ENCODE data around the gene EFNA2.
A peak's percentile ranks its signal among the peaks of the same experiment; 100 is the strongest.

Gene EFNA2

DNA sequence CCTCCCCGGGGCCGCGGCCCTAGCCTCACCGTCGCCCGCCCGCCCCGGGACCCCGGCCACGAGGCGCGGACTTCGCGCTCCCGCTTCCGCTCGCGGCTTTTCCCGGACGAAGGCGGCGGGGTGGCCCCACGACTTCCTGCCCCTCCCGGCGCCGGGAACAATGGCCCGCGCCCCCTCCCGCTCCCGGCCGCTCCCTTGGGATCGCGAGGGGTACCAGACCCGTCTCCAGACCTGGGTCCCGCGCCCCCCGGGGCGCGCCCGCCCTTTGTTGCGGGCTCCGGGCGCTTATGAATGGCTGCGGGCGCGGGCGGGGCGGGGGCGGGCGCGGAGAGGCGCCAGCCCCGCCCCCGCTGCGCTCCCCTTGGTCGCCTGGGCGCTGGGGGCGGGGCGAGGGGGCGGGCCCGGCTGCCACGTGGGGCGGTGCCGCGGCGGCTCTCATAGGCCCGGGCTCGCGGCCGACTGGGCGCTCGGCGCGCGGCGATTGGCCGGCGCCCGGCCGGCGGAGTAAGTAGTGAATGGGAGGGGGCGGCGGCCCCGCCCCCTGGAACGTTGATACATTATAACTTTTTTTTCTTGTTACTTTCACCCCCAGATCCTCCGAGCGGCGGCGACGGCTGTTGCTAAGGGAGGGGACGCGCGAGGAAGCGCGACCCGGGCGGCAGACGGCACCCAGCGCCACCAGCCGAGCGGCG is 36.2 kb upstream of the EFNA2 start:
- peak; percentile 90 to 92 (median 92) for DNase-seq (ENCODE audit: low read depth in 3 of 3)

DNA sequence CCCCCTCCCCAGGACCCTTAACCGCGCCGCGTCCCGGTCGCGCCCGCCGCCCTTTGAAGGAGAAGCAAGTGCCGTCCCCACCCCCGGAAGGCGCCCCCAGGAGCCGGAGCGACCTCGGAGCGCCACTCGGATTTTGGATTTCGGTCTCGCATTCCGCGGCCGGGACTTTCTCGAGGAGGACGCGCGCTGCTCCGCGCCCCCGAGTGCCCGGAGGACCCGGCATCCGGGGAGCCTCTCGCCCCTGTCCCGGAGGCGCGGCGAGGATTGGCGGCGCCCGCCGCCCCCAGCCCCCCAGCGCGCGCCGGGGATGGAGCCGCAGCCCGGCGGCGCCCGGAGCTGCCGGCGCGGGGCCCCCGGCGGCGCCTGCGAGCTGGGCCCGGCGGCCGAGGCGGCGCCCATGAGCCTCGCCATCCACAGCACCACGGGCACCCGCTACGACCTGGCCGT is 35.7 kb upstream of the EFNA2 start:
- no peak for DNase-seq (ENCODE audit: low read depth in 3 of 3)

DNA sequence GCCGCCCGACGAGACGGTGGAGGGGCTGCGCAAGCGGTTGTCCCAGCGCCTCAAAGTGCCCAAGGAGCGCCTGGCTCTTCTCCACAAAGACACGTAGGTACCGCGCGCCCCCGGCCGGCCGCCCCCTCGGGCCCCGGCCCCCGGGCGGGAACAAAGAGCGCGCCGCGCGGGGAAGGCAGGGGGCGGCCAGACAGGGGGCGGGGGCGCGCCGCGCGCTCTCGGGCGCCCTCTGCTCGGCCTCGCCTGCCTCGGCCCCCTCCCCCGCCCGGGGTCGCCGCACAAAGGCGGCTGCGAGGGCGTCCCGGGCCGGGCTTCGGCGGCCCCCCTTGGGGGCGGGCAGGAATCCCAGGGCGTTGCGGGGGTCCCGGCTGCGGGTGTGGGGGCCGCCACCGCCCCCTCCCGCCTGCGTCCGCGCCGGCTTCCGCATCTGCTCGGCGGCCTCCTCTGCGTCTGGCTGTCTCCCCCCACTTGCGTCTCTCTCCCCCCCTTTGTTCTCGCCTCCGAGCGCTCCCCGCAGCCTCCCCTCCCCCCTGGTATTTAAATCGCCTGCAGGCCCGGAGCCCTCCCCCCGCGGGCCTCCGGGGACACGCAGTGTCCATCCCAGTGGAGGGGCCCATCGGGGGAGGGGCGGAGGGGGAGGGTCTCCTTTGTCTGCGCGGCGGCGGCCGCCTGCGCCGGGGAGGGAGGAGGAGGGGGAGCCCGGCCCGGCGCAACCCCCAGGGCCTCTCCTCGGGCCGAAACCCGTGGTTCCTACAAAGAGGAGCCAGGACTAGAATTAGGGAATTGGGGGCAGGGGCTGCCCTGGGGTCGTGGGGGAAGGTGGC is 35.0 kb upstream of the EFNA2 start:
- no peak for DNase-seq (ENCODE audit: low read depth in 3 of 3)

DNA sequence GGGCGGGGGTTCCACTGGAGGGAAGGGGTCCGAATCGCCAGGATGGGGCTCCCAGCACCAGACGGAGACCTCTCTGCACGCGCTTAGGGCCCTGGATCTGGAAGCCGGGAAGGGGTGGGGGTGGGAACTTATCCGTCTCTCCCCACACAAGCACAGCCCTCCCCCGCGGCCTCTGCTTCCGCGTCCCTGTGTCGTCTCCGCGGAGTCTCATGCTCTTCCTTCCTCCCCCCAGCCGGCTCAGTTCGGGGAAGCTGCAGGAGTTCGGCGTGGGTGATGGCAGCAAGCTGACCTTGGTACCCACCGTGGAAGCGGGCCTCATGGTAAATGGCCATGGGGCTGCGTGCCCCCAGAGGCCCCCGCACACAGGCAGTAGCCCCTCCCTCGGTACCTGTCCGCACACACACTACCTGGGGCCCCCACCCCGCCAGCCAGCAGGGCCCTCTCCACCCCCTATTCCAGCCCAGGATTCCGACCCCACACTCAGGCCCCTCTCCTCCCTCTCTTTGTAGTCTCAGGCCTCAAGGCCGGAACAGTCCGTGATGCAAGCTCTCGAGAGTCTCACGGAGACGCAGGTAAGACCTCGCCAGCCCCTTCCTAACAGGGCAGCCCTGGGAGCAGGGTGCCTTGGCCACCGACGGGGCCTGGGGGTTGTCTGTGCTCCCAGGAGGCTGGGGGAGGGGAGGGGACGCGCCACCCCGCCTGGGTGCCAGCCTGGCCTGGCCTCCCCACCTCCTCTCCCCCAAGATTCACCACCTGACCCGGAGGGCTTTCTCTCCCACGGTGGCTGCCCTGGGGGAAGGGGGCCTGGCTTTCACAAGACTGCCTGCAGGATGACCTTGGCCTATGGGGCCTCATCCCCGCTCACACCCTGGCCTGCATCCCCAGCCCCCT is 34.1 kb upstream of the EFNA2 start:
- DNase-seq (ENCODE audit: low read depth in 3 of 3) = peak in 1 of 3 donors; percentile 58

DNA sequence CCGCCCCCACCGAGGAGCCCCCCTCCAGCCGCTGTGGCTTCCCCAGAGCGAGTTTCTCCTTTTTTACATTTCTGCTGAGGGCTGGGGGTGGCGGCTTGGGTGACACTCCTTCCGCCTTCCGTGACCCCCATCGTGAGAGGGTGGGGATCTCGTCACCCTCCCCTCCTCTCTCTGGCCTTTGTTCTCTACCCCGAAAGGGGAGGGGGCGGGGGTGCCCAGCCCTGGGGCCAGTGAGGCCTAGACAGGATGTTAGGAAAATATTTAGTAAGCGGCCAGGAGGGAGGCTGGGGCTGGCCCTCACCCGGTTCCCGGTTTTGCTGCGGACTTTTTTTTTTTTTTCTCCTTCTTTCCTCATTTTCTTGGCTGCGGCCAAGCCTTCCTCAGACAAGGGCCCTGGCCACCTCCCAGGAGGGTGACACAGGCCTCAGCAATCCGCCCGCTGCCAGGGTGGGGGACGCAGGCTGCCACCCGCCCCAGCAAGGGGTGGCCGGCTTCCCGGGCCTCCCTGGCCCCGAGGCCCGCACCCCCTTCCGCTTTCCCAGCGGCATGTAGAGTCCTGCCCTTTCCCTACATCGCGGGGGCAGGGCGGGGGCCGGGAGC is 33.4 kb upstream of the EFNA2 start:
- no peak for DNase-seq (ENCODE audit: low read depth in 3 of 3)

DNA sequence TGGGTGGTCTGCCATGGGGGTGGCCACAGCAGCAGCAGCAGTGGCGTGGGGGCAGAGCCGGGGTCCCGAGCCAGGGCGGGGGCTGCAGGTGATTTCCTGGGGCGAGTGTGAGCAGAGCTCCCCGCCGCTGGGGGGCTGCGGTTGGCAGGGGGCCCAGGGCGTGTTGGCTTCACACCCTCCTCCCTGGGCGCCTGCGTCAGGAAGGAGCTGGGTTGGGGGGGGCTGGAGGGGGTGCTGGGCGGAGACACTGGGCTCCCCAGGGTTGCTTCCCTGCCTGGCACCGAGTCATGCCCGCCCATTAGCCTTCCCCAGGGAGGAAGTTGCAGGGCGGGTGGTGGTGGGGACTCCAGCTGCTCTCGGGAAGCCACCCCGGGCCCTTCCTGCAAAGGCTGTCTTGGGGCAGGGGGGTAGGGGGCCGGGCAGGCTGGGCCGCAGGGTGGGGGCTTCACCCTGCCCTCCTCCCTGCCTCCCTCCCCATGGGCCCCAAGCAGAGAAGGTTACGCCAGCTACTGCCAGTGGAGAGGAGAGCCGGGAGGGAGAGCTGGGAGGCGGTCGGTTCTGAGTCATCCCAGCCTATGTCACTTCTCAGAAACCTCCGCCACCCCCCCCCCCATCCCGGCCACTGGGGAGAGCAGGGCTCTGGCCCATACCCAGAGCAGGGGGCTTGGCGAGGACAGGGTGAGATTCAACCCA is 32.7 kb upstream of the EFNA2 start:
- DNase-seq (ENCODE audit: low read depth in 3 of 3) = peak; percentile 57 to 64 (median 63)

DNA sequence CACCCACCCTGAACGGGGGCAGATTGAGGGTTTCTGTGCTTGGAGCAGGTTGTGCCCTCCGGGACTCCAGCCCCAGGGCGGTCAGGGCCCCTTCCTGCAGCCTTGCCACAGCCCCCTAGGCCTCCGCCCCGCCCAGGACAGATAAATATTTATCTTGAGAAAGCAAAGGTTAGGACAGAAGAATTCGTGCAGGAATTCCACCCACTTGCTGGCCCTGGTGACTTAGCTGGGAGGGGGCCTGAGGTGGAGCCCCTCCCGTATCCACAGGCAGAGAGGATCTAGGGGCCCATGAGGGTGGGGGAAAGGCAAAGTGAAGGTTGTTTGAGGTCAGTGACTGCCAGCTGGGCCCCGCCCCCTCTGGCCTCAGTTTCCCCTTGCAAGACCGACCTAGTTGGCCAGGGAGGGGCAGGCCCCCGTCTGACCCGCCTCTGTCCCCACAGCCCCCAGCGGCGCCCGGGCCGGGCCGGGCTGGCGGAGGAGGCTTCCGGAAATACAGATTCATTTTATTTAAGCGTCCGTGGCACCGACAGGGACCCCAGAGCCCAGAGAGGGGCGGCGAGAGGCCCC is 32.1 kb upstream of the EFNA2 start:
- no peak for DNase-seq (ENCODE audit: low read depth in 3 of 3)

DNA sequence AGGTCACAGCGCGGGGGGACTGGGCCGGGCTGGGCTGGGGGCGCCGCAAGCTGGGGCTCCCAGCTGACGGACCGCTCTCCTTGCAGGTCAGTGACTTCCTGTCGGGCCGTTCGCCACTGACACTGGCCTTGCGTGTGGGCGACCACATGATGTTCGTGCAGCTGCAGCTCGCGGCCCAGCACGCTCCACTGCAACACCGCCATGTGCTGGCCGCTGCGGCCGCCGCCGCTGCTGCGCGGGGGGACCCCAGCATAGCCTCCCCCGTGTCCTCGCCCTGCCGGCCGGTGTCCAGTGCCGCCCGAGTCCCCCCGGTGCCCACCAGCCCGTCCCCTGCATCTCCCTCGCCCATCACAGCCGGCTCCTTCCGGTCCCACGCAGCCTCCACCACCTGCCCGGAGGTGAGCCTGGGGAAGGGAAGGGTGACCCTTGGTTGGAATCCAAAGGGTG is 31.6 kb upstream of the EFNA2 start:
- no peak for DNase-seq (ENCODE audit: low read depth in 3 of 3)

DNA sequence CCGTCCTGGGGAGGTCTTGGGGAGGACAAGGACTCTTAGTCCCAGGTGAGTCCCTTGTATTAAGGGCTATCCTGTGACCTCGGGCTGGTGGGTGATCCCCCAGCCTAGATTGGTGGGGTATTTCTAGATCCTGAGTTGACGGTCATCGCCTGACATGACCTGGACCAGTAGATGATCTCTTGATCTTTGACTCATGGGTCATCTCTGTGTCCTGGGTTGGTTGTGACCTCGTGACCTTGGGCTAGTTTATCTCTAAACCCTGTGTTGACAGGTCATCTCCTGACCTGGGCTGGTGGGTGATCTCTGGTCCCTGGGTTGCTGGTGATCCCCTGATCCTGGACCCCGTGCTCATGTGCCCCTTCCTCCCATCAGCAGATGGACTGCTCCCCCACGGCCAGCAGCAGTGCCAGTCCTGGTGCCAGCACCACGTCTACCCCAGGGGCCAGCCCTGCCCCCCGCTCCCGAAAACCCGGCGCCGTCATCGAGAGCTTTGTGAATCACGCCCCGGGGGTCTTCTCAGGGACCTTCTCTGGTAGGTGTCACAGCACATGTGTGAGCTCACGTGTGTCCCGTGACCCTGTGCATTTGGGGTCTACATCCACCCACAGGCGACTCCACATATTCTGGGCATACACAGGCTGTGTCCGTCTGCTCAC is 31.0 kb upstream of the EFNA2 start:
- no peak for DNase-seq (ENCODE audit: low read depth in 3 of 3)

DNA sequence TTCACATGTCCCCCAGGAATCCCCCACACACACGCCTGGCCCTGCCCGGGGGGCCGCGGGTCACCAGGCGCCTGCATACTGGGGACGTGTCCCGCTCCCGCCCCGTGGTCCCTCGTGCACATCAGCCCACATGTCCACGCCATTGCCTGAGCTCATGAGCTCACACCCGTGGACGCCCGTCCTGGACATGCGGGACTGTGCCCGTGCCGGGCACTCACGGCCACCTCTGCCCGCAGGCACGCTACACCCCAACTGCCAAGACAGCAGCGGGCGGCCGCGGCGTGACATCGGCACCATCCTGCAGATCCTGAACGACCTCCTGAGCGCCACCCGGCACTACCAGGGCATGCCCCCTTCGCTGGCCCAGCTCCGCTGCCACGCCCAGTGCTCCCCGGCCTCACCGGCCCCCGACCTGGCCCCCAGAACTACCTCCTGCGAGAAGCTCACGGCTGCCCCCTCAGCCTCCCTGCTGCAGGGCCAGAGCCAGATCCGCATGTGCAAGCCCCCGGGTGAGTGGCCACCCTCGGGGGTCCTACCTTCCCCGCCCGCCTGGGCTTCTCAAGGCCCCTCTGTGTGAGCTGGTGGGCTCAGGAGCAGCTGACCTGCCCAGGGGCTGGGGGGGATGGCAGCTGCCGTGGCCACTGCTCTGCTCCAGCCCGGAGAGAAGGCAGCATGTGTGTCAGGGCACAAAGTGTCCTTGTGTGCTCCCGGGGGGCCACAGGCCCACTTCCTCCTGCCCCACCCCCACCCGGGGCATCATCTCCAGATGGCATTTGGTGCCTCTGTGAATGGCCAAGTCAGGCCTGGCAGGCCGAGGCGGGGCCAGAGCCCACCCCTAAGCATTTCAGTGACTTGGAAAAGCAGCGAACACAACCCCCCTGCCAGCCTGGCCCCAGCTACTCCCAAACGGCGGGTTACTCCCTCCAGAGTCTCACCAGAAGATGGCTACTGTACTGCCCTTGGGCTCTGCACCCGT is 30.2 kb upstream of the EFNA2 start:
- no peak for DNase-seq (ENCODE audit: low read depth in 3 of 3)

DNA sequence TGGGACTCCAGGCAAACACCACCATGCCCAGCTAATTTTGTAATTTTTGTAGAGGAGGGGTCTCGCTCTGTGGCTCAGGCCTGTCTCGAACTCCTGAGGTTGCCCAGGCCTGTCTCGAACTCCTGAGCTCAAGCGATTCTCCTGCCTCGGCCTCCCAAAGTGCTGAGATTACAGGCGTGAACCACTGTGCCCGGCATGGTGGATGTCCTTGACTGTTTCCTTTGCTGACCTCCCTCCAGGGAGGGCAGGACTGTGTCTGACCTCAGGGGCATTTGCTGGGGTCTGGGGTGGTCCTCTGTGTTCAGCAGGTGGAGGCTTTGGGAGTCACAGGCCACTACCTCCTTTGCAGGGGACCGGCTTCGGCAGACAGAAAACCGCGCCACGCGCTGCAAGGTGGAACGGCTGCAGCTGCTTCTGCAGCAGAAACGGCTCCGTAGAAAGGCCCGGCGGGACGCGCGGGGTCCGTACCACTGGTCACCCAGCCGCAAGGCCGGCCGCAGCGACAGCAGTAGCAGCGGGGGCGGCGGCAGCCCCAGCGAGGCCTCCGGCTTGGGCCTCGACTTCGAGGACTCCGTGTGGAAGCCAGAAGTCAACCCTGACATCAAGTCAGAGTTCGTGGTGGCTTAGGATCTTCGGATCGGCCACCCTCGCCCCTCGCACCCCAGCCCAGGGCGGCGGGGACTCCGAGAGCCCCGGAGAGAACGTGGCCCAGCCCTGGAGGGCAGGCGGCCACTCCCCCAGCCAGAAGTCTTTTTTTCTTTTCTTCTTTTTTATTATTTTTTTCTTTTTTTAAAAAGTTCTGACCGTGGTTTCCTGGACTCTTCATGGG is 28.8 kb upstream of the EFNA2 start:
- DNase-seq (ENCODE audit: low read depth in 3 of 3) = no peak

DNA sequence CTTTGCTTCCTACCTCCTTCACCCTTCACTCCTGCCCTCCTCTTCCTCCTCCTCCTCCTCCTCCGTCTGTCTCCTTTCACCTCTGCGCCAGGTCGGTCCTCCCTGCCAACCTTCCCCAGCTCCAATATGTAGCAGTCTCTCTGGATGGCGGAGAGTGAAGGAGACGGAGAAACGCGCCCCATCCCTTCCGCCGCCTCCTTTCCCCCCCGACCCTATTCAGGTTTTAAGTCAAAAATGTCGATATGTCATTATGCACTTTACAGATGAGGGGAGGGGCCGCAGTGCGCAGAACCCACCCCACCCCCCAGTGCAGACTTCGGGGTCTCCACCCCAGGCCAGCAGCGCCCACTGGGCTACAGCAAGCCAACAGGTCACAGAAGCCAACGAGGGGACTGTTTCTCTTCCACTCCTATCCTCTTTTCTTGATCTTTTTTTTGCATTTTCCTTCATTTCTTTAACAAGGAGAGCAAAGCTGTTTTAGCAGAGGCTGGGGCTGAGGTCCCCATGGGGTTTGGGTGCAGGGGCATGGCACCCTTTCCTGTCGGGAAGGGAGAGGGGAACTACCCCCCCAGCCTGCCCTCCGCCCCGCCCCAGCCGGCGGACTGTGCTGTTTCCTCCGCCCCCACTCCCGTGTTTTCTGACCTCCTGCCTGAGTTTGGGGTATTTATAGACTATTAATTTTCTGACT is 28.1 kb upstream of the EFNA2 start:
- DNase-seq (ENCODE audit: low read depth in 3 of 3) = no peak

DNA sequence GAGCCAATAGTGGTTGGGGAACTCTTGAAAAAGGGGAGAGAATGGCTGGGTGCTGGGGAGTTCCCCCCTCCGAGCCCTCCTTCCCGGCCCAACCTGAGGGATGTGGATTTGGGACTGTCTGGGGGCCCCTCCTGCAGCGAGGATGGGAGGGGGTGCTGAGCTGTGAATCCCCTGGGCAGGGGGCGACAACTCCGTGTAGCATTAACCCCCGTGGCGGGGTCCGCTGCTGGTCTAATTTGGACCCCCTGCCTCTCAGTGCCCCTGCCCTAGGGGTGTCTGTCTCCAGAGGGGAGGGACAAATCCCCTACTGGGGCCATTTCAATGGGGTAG is 27.5 kb upstream of the EFNA2 start:
- no peak for DNase-seq (ENCODE audit: low read depth in 3 of 3)

DNA sequence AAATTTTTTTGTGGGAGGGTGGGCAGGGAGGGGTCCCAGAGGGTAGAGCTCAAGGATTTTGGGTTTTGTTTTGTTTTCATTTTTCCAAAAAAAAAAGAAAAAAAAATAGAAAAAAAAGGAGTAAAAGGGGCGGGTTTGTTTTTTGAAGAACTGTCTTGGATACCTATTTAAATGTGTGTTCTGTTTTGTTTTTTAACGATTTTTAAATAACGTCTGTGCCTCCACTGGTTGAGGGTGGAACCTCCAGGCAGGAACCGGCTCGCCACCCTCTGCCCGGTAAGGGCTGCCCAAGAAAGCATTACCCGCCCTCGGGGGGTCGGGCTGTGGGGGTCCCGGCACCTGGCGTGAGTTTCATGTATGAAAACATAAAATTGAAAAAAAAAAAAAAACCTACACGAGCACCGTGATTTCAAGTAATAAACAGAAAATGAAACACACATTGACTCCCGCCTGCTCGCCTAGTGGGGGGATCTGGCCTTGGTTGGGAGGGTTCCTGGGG is 26.9 kb upstream of the EFNA2 start:
- DNase-seq (ENCODE audit: low read depth in 3 of 3) = no peak

DNA sequence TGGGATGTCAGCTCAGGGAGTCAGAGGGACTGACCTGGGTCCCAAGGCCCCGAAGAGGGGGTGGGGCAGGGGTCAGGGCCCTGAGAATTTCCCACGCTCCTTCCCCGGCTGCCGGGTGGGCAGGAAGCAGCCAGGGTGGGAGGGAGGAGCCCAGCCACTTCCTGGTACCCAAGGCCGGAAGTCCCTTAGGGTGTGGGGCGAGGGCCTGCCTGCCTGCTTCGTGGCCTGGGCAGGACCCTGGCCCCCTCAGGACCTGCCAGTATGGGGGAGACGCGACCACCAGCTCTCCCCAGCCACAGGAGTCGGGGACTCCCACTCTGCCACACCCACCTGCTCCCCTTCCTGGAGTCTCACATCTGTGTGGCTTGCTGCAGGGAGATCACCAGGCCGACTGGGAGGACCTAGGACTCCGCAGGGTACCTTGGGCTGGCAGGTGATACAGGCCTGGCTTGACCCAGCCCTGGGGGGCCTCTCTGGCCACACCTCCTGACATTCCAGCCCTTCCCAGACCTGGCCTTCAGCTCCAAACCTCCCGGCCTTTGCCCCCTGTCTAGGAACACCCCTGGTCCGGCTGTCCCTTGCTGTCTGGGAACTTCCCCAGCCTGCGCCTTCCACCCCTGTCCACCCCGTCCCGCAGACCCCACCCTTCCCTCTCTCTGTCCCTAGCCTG is 26.3 kb upstream of the EFNA2 start:
- DNase-seq (ENCODE audit: low read depth in 3 of 3) = peak in 1 of 3 donors; percentile 70

DNA sequence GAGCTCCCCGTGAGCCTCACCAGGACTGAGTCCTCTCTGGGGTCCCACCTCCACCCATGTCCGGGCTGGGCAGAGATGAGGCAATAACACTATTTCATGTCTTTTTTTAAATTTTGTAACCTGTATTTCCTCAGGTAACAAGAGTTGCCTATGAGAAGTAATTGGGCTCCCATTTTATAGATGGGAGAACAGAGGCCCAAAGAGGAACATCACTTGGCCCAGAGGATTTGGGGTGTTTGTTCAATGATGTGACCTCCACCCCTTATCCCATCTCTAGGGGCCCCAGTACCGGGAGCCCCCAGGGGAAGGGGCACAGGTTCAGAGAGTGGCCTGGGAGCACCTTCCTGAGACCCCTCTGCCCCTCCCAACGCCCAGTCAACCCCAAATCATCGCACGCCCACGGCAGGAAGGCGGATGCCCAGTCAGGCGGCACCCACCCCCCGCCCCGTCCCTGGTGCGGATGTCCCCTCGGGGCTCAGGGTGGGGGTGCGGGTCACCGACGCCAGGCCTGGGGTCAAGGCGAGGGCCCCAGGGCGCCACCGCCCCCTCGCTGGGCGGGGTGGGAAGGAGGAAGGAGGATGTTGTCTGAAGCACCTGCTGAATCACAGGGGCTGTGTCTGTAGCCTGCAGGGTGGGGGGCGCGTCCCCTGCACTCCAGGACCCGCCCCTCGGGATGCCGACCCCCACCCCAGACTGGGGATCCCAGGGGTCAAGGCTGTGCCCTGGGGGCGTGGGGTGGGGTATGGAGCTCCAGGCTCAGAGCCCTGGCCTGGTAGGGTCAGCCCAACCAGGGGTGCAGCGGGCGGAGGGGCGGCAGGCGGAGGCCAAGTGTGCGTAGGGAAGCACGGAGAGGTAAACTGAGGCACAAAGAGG is 25.6 kb upstream of the EFNA2 start:
- peak in 1 of 3 donors; percentile 51 for DNase-seq (ENCODE audit: low read depth in 3 of 3)

All from stimulated activated CD4-positive, alpha-beta T cell treated with anti-CD3 and anti-CD28 coated beads, TNF-alpha, amount 100 ng/mL, for 48 hours (primary cell).